Omental fat pad (tissue), 4 donors: ENCODE results near the gene CD207. TPM values are rescaled to one million over a fixed set of nuclear protein-coding genes. Genes with fewer than 3 reads are reported as not detected.

Source experiments
- ATAC-seq: fragments of 150-250 bp; one replicate; pipeline ENCODE4 v1.9.1; 2016; ENCODE audit warnings: mild to moderate bottlenecking, moderate library complexity; ENCODE audit not compliant: low FRiP score
- DNase-seq: peaks from one replicate; pipeline ENCODE4 v3.0.0-alpha.2; 2019; ENCODE audit warnings: low spot score
- CTCF ChIP-seq, 3 donors: fragments of 450-650 bp; IDR thresholded peaks; one replicate each; pipeline ENCODE4 v1.5.1; 2016 to 2017; ENCODE audit warnings: antibody characterized with exemption in 3 of 3, mild to moderate bottlenecking in 3 of 3, moderate library complexity in 2 of 3
- total RNA-seq, 4 donors: library from RNA; depleted of rRNA; stranded (reverse); fragments of >200 nt; gene quantifications; one replicate each; pipeline ENCODE4 v1.1.0, GENCODE V29; 2016

Gene CD207
- total RNA-seq, 4 donors from 2014 or later = 0.28 to 0.47 TPM; not detected in 2

GRCh38 chr2:70822843-70823242, 12.8 kb downstream of the CD207 start:
- ATAC-seq (no peak), DNase-seq (no peak)
- TF ChIP-seq CTCF (IDR thresholded peaks at IDR 0.05) = no peak

- DNase-seq (no peak), ATAC-seq (no peak)
- no peak for TF ChIP-seq CTCF (IDR thresholded peaks at IDR 0.05)
These were observed 15.1 kb downstream of the CD207 start, which contains the start of gene CLEC4F for GRCh38 chr2:70820499-70820898. TSS of gene CLEC4F (minus strand) at chr2:70820599. CDS start at chr2:70820523, 76 bp downstream.

- no peak for TF ChIP-seq CTCF (IDR thresholded peaks at IDR 0.05)
- ATAC-seq (no peak), DNase-seq (no peak)
These were observed 18.2 kb downstream of the CD207 start for GRCh38 chr2:70817284-70817954.

- no peak for TF ChIP-seq CTCF (IDR thresholded peaks at IDR 0.05)
- ATAC-seq (no peak), DNase-seq (no peak)
These were observed 18.9 kb downstream of the CD207 start for GRCh38 chr2:70816726-70817125.

GRCh38 chr2:70808983-70809958, 26.3 kb downstream of the CD207 start:
- ATAC-seq = no peak
- no peak for DNase-seq
- TF ChIP-seq CTCF (IDR thresholded peaks at IDR 0.05) = no peak

GRCh38 chr2:70807828-70808118, 27.8 kb downstream of the CD207 start:
- ATAC-seq (no peak), DNase-seq (no peak)
- no peak for TF ChIP-seq CTCF (IDR thresholded peaks at IDR 0.05)
